Loucy (cell line): ENCODE data around the gene TMPRSS15.

Experiments
- CTCF ChIP-seq: fragments of 200-600 bp; sonication (generic); conservative IDR thresholded peaks from 2 replicates; pipeline ENCODE4 v1.5.1; 2014; ENCODE audit warnings: mild to moderate bottlenecking, antibody characterized with exemption, low read length
- EZH2phosphoT487 ChIP-seq: fragments of 200-600 bp; IDR thresholded peaks from 2 replicates; pipeline ENCODE4 v1.6.1; 2018; ENCODE audit warnings: antibody characterized with exemption, mild to moderate bottlenecking, moderate library complexity, borderline replicate concordance

DNA sequence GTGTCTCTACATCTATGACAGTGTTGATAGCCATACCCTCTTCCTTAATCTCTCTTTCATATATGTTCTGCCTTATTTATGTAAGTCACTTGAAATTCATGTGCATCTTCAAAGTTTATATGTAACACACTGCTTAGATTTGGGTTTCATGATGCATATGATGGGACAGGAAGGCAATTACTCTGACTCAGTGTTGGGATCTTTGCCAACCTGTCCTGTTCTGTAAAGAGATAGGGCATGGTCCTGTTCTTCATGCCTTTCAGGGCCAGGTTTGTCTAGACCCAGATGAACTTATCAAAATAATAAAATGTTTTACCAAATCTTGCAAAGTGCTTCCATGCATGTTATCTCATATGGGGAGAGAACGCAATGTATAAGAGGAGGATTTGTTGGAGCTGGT lies 69.5 kb downstream of the TMPRSS15 start:
- TF ChIP-seq CTCF (no peak), EZH2phosphoT487 (no peak)
